Suprapubic skin (tissue), 4 donors: ENCODE data around the gene FSCB. TPM values are rescaled to one million over a fixed set of nuclear protein-coding genes. Genes with fewer than 3 reads are reported as not detected.
"Not testable (repeated sequence)": the region's sequence is repeated elsewhere in the genome, so short reads cannot be mapped to it uniquely, and the experiment has no call there.

Source experiments
- DNase-seq, 2 donors: peaks; one replicate each; pipeline ENCODE4 v3.0.0-alpha.2; 2019; ENCODE audit warnings: low spot score in 2 of 2
- H3K27ac ChIP-seq: fragments of 200-600 bp; sonication (generic); one replicate; pipeline ENCODE4 v1.5.1; 2019
- H3K27me3 ChIP-seq: fragments of 200-600 bp; sonication (generic); one replicate; pipeline ENCODE4 v1.5.1; 2019
- H3K36me3 ChIP-seq: fragments of 200-600 bp; sonication (generic); one replicate; pipeline ENCODE4 v1.5.1; 2019
- H3K4me1 ChIP-seq: fragments of 200-600 bp; sonication (generic); one replicate; pipeline ENCODE4 v1.5.1; 2019
- H3K4me3 ChIP-seq: fragments of 200-600 bp; sonication (generic); one replicate; pipeline ENCODE4 v1.5.1; 2019; ENCODE audit warnings: mild to moderate bottlenecking
- H3K9me3 ChIP-seq: fragments of 200-600 bp; sonication (generic); one replicate; pipeline ENCODE4 v1.5.1; 2019
- CTCF ChIP-seq, 2 donors: fragments of 200-600 bp in 1 of 2; fragments of 450-650 bp in 1 of 2; sonication (generic) in 1 of 2; IDR thresholded peaks; one replicate each; pipeline ENCODE4 v1.5.1; 2016 to 2019; ENCODE audit warnings: antibody characterized with exemption in 2 of 2, mild to moderate bottlenecking in 1 of 2, moderate library complexity in 1 of 2
- EP300 ChIP-seq: sonication (generic); formaldehyde crosslinking; IDR thresholded peaks from one replicate; pipeline ENCODE4 v1.6.1; 2017; ENCODE audit warnings: antibody characterized with exemption
- POLR2A ChIP-seq, 2 donors: fragments of 450-650 bp; IDR thresholded peaks; one replicate each; pipeline ENCODE4 v1.6.1; 2017; ENCODE audit warnings: antibody characterized with exemption in 2 of 2, mild to moderate bottlenecking in 2 of 2, moderate library complexity in 2 of 2
- POLR2AphosphoS5 ChIP-seq, 3 donors: sonication (generic); formaldehyde crosslinking; IDR thresholded peaks; one replicate each; pipeline ENCODE4 v1.6.1; 2017; ENCODE audit warnings: antibody characterized with exemption in 3 of 3
- WGBS: methylation state at CpG from one replicate; pipeline ENCODE4 v1.1.5; 2018; 5-methylcytosine and 5-hydroxymethylcytosine counted together
- total RNA-seq, 4 donors: library from RNA; depleted of rRNA; stranded (reverse); fragments of >200 nt; gene quantifications; one replicate each; pipeline ENCODE4 v1.1.0, GENCODE V29; 2016

The FSCB gene
- total RNA-seq, 4 donors from 2014 or later, result not detected

GRCh38 chr14:44525237-44525636, 18.2 kb upstream of the FSCB start:
- no peak for DNase-seq
- TF ChIP-seq POLR2AphosphoS5 (IDR thresholded peaks at IDR 0.05) (no peak), EP300 (no peak), POLR2A (IDR thresholded peaks at IDR 0.05) (no peak), CTCF (IDR thresholded peaks at IDR 0.05) (no peak)
- H3K27me3 ChIP-seq, result no peaks in the 10 kb centered on the region
- H3K4me1 ChIP-seq, result no peaks in the 10 kb centered on the region
- WGBS, result 75% methylated on average over 3 of the region's 3 CpGs
- no peaks in the 10 kb centered on the region for H3K9me3 ChIP-seq
- H3K27ac ChIP-seq, result no peak overlapping the region
- H3K36me3 ChIP-seq, result no peaks in the 10 kb centered on the region
- H3K4me3 ChIP-seq, result no peak overlapping the region

GRCh38 chr14:44515668-44516067, 8.6 kb upstream of the FSCB start:
- not testable (repeated sequence) for H3K4me3 ChIP-seq, H3K9me3 ChIP-seq, H3K27ac ChIP-seq, H3K4me1 ChIP-seq, H3K27me3 ChIP-seq, DNase-seq, H3K36me3 ChIP-seq
- 94% methylated on average over 5 of the region's 8 CpGs for WGBS

- Histone ChIP-seq H3K27ac (no peak overlapping the region), H3K27me3 (no peaks in the 10 kb centered on the region), H3K9me3 (no peaks in the 10 kb centered on the region), H3K36me3 (no peaks in the 10 kb centered on the region), H3K4me1 (no peaks in the 10 kb centered on the region), H3K4me3 (no peak overlapping the region)
- whole genome bisulfite sequencing, result 91% methylated on average over 2 of the region's 2 CpGs
- no peak for TF ChIP-seq POLR2AphosphoS5 (IDR thresholded peaks at IDR 0.05)
- no peak for TF ChIP-seq EP300
- DNase-seq, result no peak
Measured at GRCh38 chr14:44508834-44509233, 1.8 kb upstream of the FSCB start.

GRCh38 chr14:44505588-44505987, 1.5 kb downstream of the FSCB start:
- Histone ChIP-seq H3K4me3 (no peak overlapping the region), H3K27ac (no peak overlapping the region), H3K9me3 (no peaks in the 10 kb centered on the region), H3K4me1 (no peaks in the 10 kb centered on the region), H3K27me3 (no peaks in the 10 kb centered on the region), H3K36me3 (no peaks in the 10 kb centered on the region)
- 54% methylated on average over 2 of the region's 3 CpGs for WGBS
- no peak for TF ChIP-seq POLR2AphosphoS5 (IDR thresholded peaks at IDR 0.05)
- no peak for TF ChIP-seq POLR2A (IDR thresholded peaks at IDR 0.05)
- TF ChIP-seq CTCF (IDR thresholded peaks at IDR 0.05), result no peak
- no peak for DNase-seq

GRCh38 chr14:44497148-44497547, 9.9 kb downstream of the FSCB start:
- Histone ChIP-seq H3K9me3 (no peaks in the 10 kb centered on the region), H3K36me3 (no peaks in the 10 kb centered on the region), H3K4me1 (no peaks in the 10 kb centered on the region), H3K27me3 (no peaks in the 10 kb centered on the region), H3K27ac (no peak overlapping the region), H3K4me3 (no peak overlapping the region)
- DNase-seq, result no peak
- TF ChIP-seq CTCF (IDR thresholded peaks at IDR 0.05) (no peak), POLR2AphosphoS5 (IDR thresholded peaks at IDR 0.05) (no peak), POLR2A (IDR thresholded peaks at IDR 0.05) (no peak), EP300 (no peak)
- WGBS, result 69% methylated on average over 1 of the region's 1 CpG

- no peaks in the 10 kb centered on the region for H3K4me1 ChIP-seq
- H3K36me3 ChIP-seq, result no peaks in the 10 kb centered on the region
- no peak overlapping the region for H3K4me3 ChIP-seq
- no peak overlapping the region for H3K27ac ChIP-seq
- TF ChIP-seq POLR2A (IDR thresholded peaks at IDR 0.05), result no peak
- no peak for TF ChIP-seq POLR2AphosphoS5 (IDR thresholded peaks at IDR 0.05)
- no peak for TF ChIP-seq EP300
- no peak for TF ChIP-seq CTCF (IDR thresholded peaks at IDR 0.05)
- DNase-seq, result no peak
- no peaks in the 10 kb centered on the region for H3K27me3 ChIP-seq
- no peaks in the 10 kb centered on the region for H3K9me3 ChIP-seq
Measured at GRCh38 chr14:44494137-44494536, 12.9 kb downstream of the FSCB start.
